Measurements from ENCODE around the gene ATP2A2.

GRCh38 chr12:110345176-110345661 lies 64.2 kb downstream of the ATP2A2 start:
- TF ChIP-seq CTCF (IDR thresholded peaks at IDR 0.05) (no peak), POLR2A (IDR thresholded peaks at IDR 0.05) (no peak)
